ENCODE results near the gene ATF7IP.

The ATF7IP gene

DNA sequence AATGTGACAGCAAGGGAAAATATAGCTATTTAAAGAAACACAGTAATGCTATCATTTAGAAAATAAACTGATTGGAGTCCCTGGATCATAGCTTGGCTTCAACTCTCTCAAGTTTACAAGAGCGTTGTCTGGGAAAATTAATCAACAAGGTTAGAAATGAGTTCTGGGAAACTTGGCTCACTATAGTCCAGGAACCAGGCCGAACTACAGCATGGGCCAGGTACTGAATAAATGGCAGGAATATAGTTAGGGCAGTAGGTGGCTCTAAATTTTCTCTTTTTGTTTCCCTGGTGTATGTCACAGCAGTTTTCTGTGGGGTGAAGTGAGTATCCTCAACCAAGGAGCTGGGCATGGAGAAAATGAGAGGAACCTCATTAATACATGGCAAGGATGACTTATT is 129.8 kb downstream of the ATF7IP start:
- DNase-seq: no peak

- no peak for DNase-seq
These were observed 140.4 kb downstream of the ATF7IP start for GRCh38 chr12:14505626-14506596.

- no peak for DNase-seq
These were observed 145.1 kb downstream of the ATF7IP start for GRCh38 chr12:14510574-14510973.

GRCh38 chr12:14514154-14514842 is 148.8 kb downstream of the ATF7IP start:
- DNase-seq: no peak

DNA sequence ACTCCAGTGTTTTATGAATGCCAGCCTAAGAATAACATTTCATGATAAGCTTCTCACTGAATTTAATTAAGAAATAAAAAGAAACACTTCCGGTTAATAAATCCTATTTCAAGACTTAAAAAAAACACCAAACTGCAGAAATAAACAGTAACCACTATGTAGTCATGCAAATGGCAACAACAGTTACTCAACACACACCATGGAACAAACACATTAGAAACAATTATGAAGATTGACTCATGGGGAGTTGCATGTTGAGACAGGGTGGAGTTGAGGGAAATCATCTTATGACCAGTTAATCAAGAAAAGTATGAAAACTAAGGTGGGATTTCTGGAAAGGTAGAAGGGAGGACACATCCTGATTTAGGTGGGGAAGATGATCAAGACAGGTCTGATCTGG is 149.5 kb downstream of the ATF7IP start:
- no peak for DNase-seq

GRCh38 chr12:14521822-14522221 is 156.3 kb downstream of the ATF7IP start:
- no peak for DNase-seq

- DNase-seq: no peak
These were observed 160.5 kb downstream of the ATF7IP start for GRCh38 chr12:14525964-14526363.

GRCh38 chr12:14532152-14532551 is 166.7 kb downstream of the ATF7IP start:
- DNase-seq: no peak

DNA sequence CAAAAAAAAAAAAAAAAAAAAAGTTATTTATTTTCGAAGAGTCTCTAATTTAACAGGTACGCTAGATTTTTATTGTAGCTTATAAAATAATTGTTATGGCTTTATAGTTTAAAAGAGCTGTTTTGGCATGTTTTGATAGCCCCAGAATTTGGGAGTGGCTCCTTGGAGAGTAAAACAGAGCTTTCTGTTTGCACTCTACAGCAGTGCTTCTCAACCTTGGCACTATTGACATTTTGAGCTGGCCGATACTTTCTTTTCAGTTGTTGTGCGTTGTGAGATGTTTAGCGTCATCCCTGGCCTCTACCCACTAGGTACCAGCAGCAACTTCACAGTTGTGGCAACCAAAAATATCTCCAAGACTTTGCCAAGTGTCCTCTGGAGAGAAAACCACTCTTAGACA is 171.6 kb downstream of the ATF7IP start:
- DNase-seq: no peak

GRCh38 chr12:14540801-14541462 is 175.4 kb downstream of the ATF7IP start:
- no peak for DNase-seq

- DNase-seq: no peak
These were observed 180.0 kb downstream of the ATF7IP start for GRCh38 chr12:14545144-14546124.

- DNase-seq: no peak
These were observed 182.1 kb downstream of the ATF7IP start for GRCh38 chr12:14547571-14547970.

GRCh38 chr12:14548609-14549008 is 183.1 kb downstream of the ATF7IP start:
- no peak for DNase-seq

Data from effector CD8-positive, alpha-beta T cell (primary cell).